Ishikawa (cell line): ENCODE results near the gene APBA1.

Experiments used
- CEBPB ChIP-seq: IDR thresholded peaks from 2 replicates; pipeline ENCODE4 v1.6.1; 2012
- CREB1 ChIP-seq: IDR thresholded peaks from 2 replicates; pipeline ENCODE4 v1.6.1; 2012; ENCODE audit warnings: low read depth
- EGR1 ChIP-seq: IDR thresholded peaks from 2 replicates; pipeline ENCODE4 v1.6.1; 2012
- EP300 ChIP-seq: IDR thresholded peaks from 2 replicates; pipeline ENCODE4 v1.6.1; 2012; ENCODE audit warnings: borderline replicate concordance
- FOXM1 ChIP-seq: IDR thresholded peaks from 2 replicates; pipeline ENCODE4 v1.6.1; 2012; ENCODE audit warnings: low read depth, borderline replicate concordance
- MAX ChIP-seq: IDR thresholded peaks from 2 replicates; pipeline ENCODE4 v1.6.1; 2012
- NFIC ChIP-seq: IDR thresholded peaks from 2 replicates; pipeline ENCODE4 v1.6.1; 2012
- RAD21 ChIP-seq: IDR thresholded peaks from 2 replicates; pipeline ENCODE4 v1.6.1; 2012; ENCODE audit warnings: low read depth
- REST ChIP-seq: IDR thresholded peaks from 2 replicates; pipeline ENCODE4 v1.6.1; 2012; ENCODE audit warnings: low read depth, mild to moderate bottlenecking
- TAF1 ChIP-seq: IDR thresholded peaks from 2 replicates; pipeline ENCODE4 v1.6.1; 2012; ENCODE audit warnings: low read depth, mild to moderate bottlenecking
- TCF12 ChIP-seq: IDR thresholded peaks from 2 replicates; pipeline ENCODE4 v1.6.1; 2012; ENCODE audit warnings: low read depth
- TEAD4 ChIP-seq: IDR thresholded peaks from 2 replicates; pipeline ENCODE4 v1.6.1; 2012
- USF1 ChIP-seq: IDR thresholded peaks from 2 replicates; pipeline ENCODE4 v1.6.1; 2012
- YY1 ChIP-seq: IDR thresholded peaks from 2 replicates; pipeline ENCODE4 v1.6.1; 2012; ENCODE audit warnings: low read depth
- ZBTB7A ChIP-seq: IDR thresholded peaks from 2 replicates; pipeline ENCODE4 v1.6.1; 2012; ENCODE audit warnings: low read depth

Gene APBA1

GRCh38 chr9:69527454-69527853, 144.7 kb downstream of the APBA1 start:
- TF ChIP-seq USF1 (no peak), CEBPB (no peak), FOXM1 (no peak), EP300 (no peak), YY1 (no peak), REST (no peak), CREB1 (no peak), EGR1 (no peak), TAF1 (no peak), RAD21 (no peak), MAX (no peak), TCF12 (no peak), ZBTB7A (no peak), TEAD4 (no peak), NFIC (no peak)

GRCh38 chr9:69526699-69527098, 145.5 kb downstream of the APBA1 start:
- TF ChIP-seq MAX (no peak), TEAD4 (no peak), FOXM1 (no peak), USF1 (no peak), TAF1 (no peak), EP300 (no peak), CEBPB (no peak)

- TF ChIP-seq YY1 = no peak
- TF ChIP-seq CREB1 = no peak
- TF ChIP-seq FOXM1 = no peak
- TF ChIP-seq NFIC = no peak
- no peak for TF ChIP-seq TEAD4
- TF ChIP-seq EP300 = no peak
- TF ChIP-seq TCF12 = no peak
- TF ChIP-seq MAX = no peak
- no peak for TF ChIP-seq TAF1
- TF ChIP-seq USF1 = no peak
Observed at GRCh38 chr9:69519470-69520240, 152.5 kb downstream of the APBA1 start.

- TF ChIP-seq RAD21 (no peak), ZBTB7A (no peak), NFIC (no peak), EP300 (no peak), FOXM1 (no peak), TCF12 (no peak), TAF1 (no peak), YY1 (no peak), EGR1 (no peak), CEBPB (no peak), MAX (no peak), CREB1 (no peak), TEAD4 (no peak), USF1 (no peak), REST (no peak)
Observed at GRCh38 chr9:69516353-69517322, 155.5 kb downstream of the APBA1 start.
